ENCODE results near the gene MTCH1. TPM values are rescaled to one million over a fixed set of nuclear protein-coding genes. Genes with fewer than 3 reads are reported as not detected.
A peak's percentile ranks its signal among the peaks of the same experiment; 100 is the strongest.
"Not testable (repeated sequence)": the region's sequence is repeated elsewhere in the genome, so short reads cannot be mapped to it uniquely, and the experiment has no call there.

Gene MTCH1
- total and polyA plus RNA-seq, 10 donors, result 87.3 to 191 (median 158) TPM

DNA sequence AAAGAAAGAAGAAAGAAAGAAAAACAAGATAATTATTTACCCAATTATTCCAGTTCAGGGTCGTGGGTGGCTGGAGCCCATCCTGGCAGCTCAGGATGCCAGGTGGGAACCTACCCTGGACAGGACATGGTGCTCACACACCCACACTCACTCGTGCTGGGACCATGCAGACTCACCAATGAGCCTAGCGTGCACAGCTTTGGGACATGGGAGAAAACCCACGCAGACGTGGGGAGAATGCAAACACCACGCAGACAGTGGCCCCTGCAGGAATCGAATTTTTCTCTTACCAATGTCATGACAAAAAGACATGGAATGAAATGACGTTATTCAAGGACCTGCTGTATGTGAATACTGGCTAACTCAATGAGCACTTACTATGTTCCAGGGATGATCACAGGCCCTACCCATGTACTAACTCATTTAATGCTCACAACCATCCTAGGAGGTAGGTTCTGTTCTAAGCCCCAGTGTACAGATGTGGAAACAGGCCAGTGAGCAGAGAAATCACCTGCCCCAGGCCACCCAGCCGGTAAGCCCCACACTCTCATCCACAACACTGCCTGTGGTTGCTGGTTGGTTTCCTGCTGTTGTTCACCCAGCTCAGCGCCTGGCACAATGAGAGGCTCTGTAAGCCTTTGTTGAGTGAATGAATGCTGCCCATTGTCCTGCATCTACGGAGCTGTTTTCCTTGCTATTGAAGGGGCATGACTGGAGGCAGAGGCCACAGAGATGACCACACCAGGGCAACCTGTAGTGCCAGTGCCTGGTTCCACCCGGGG lies 38.2 kb downstream of the MTCH1 start:
- H3K27me3 ChIP-seq (replicated peaks in 1 of 7), result no peaks in the 10 kb centered on the region
- H3K27ac ChIP-seq, result no peak overlapping the region
- peaks cover 0 to 11% (median 0%) of the 10 kb centered on the region in 6 donors for H3K4me1 ChIP-seq
- TF ChIP-seq POLR2A (IDR thresholded peaks at IDR 0.05), result no peak
- peak in 1 of 3 donors; percentile 52 for TF ChIP-seq POLR2AphosphoS5 (IDR thresholded peaks at IDR 0.05)
- no peak for TF ChIP-seq CTCF (IDR thresholded peaks at IDR 0.05 in 8 of 11, conservative IDR thresholded peaks at IDR 0.05 in 3 of 11)
- intact Hi-C loops (cut with DNase I; ENCODE audit: low total_unique reads), result no loop called here
- H3K36me3 ChIP-seq, result no peaks in the 10 kb centered on the region
- DNase-seq, result peak; percentile 64
- 65 to 72% (median 68%) methylated on average over 12 of the region's 12 CpGs for whole genome bisulfite sequencing, 5 donors
- no peaks in the 10 kb centered on the region for H3K9me3 ChIP-seq
- H3K4me3 ChIP-seq, result no peak overlapping the region

- intact Hi-C loops (cut with DNase I; ENCODE audit: low total_unique reads), result no loop called here
These were observed 39.5 kb downstream of the MTCH1 start for GRCh38 chr6:36946526-36946925.

GRCh38 chr6:36945301-36945700 lies 40.7 kb downstream of the MTCH1 start:
- H3K4me3 ChIP-seq, result no peak overlapping the region
- intact Hi-C loops (cut with DNase I; ENCODE audit: low total_unique reads), result no loop called here
- WGBS, 5 donors, result 83 to 90% (median 85%) methylated on average over 4 of the region's 4 CpGs
- peaks cover 0 to 11% (median 0%) of the 10 kb centered on the region in 6 donors for H3K4me1 ChIP-seq
- no peak overlapping the region for H3K27ac ChIP-seq
- TF ChIP-seq POLR2A (IDR thresholded peaks at IDR 0.05), result no peak
- TF ChIP-seq CTCF (IDR thresholded peaks at IDR 0.05 in 8 of 11, conservative IDR thresholded peaks at IDR 0.05 in 3 of 11), result no peak
- TF ChIP-seq POLR2AphosphoS5 (IDR thresholded peaks at IDR 0.05), result no peak
- DNase-seq, result no peak
- H3K36me3 ChIP-seq, result no peaks in the 10 kb centered on the region
- no peaks in the 10 kb centered on the region for H3K9me3 ChIP-seq
- no peaks in the 10 kb centered on the region for H3K27me3 ChIP-seq (replicated peaks in 1 of 7)

More at GRCh38 chr6:36946526-36946925, 39.5 kb downstream of the MTCH1 start:
- Histone ChIP-seq H3K27ac (no peak overlapping the region), H3K36me3 (no peaks in the 10 kb centered on the region), H3K27me3 (replicated peaks in 1 of 7) (no peaks in the 10 kb centered on the region), H3K4me3 (no peak overlapping the region), H3K9me3 (no peaks in the 10 kb centered on the region), H3K4me1 (peaks cover 0 to 11% (median 0%) of the 10 kb centered on the region in 6 donors)
- TF ChIP-seq POLR2AphosphoS5 (IDR thresholded peaks at IDR 0.05) (no peak), POLR2A (IDR thresholded peaks at IDR 0.05) (no peak), CTCF (IDR thresholded peaks at IDR 0.05 in 8 of 11, conservative IDR thresholded peaks at IDR 0.05 in 3 of 11) (no peak)
- whole genome bisulfite sequencing, 5 donors, result 85 to 93% (median 90%) methylated on average over 4 of the region's 4 CpGs
- DNase-seq, result peak; percentile 31

- intact Hi-C loops (cut with DNase I; ENCODE audit: low total_unique reads), result no loop called here
- WGBS, 5 donors, result 63 to 92% (median 76%) methylated on average over 5 of the region's 5 CpGs
- no peak overlapping the region for H3K27ac ChIP-seq
- H3K4me3 ChIP-seq, result no peak overlapping the region
- TF ChIP-seq POLR2AphosphoS5 (IDR thresholded peaks at IDR 0.05) (no peak), POLR2A (IDR thresholded peaks at IDR 0.05) (no peak), CTCF (IDR thresholded peaks at IDR 0.05 in 8 of 11, conservative IDR thresholded peaks at IDR 0.05 in 3 of 11) (no peak)
- no peak for DNase-seq
- no peaks in the 10 kb centered on the region for H3K9me3 ChIP-seq
- no peaks in the 10 kb centered on the region for H3K36me3 ChIP-seq
- H3K4me1 ChIP-seq, result peaks cover 0 to 11% (median 0%) of the 10 kb centered on the region in 6 donors
- H3K27me3 ChIP-seq (replicated peaks in 1 of 7), result no peaks in the 10 kb centered on the region
These were observed 41.3 kb downstream of the MTCH1 start for GRCh38 chr6:36944650-36945049.

DNA sequence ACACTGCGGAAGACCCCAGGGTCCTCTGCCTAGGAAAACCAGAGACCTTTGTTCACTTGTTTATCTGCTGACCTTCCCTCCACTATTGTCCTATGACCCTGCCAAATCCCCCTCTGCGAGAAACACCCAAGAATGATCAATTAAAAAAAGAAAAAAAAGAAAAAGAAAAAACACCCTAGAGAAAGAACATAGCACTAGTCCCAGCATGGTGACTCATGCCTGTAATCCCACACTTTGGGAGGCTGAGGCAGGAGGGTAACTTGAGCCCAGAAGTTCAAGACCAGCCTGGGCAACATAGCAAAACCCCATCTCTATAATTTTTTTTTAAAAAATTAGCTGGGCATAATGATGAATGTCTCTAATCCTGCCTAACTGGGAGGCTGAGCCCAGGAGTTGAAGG lies 43.7 kb downstream of the MTCH1 start:
- H3K4me1 ChIP-seq; H3K27me3 ChIP-seq (replicated peaks in 1 of 7); H3K4me3 ChIP-seq; H3K27ac ChIP-seq; H3K9me3 ChIP-seq; H3K36me3 ChIP-seq; intact Hi-C loops (cut with DNase I; ENCODE audit: low total_unique reads); DNase-seq: not testable (repeated sequence)
- 64 to 83% (median 71%) methylated on average over 1 to 2 of the region's 2 CpGs; no CpG with 5 or more reads in 1 of the 5 donors for whole genome bisulfite sequencing, 5 donors

- 91 to 97% (median 96%) methylated on average over 8 to 40 of the region's 40 CpGs for WGBS, 5 donors
- DNase-seq; H3K27me3 ChIP-seq (replicated peaks in 1 of 7); H3K27ac ChIP-seq; H3K4me3 ChIP-seq; H3K36me3 ChIP-seq; intact Hi-C loops (cut with DNase I; ENCODE audit: low total_unique reads); H3K9me3 ChIP-seq; H3K4me1 ChIP-seq: not testable (repeated sequence)
These were observed 44.4 kb downstream of the MTCH1 start for GRCh38 chr6:36941561-36941960.
